H1 (cell line): ENCODE data around the gene ITGA11. TPM values are rescaled to one million over a fixed set of nuclear protein-coding genes. Genes with fewer than 3 reads are reported as not detected.

Source experiments
- CTCF ChIA-PET: fragments of 300-600 bp; sonication (Branson Sonifier 250); formaldehyde crosslinking; loops from one replicate; lab custom pipeline; 2021; ENCODE audit not compliant: partially characterized antibody; lab: Charles Lee
- POLR2A ChIA-PET: fragments of 300-600 bp; sonication (Branson Sonifier 250); formaldehyde crosslinking; loops from one replicate; lab custom pipeline; 2021; ENCODE audit warnings: inconsistent platforms; ENCODE audit not compliant: partially characterized antibody; lab: Charles Lee
- DNase-seq, 2 experiments: peaks; one replicate each; pipeline versions ENCODE4 v3.0.0 to v3.0.0-alpha.2; 2010 to 2022; ENCODE audit warnings: low spot score in 2 of 2, low read depth in 1 of 2, mixed read lengths in 1 of 2
- FAIRE-seq: peaks from 2 replicates; lab custom pipeline; 2011; peaks lifted over from hg19 to GRCh38; lab: Jason Lieb, UNC
- H2AFZ ChIP-seq: 2 replicates; pipeline ENCODE4 v1.8.1; 2012; ENCODE audit warnings: low read length, inconsistent platforms
- H2AK5ac ChIP-seq: 2 replicates; pipeline ENCODE4 v1.6.1; 2013; ENCODE audit warnings: low read depth, low read length
- H2BK120ac ChIP-seq: replicated peaks from 2 replicates; pipeline ENCODE3; 2013; ENCODE audit warnings: low read depth, low read length, inconsistent platforms
- H2BK12ac ChIP-seq: 2 replicates; pipeline ENCODE4 v1.6.1; 2013; ENCODE audit warnings: low read depth, low read length
- H2BK15ac ChIP-seq: 2 replicates; pipeline ENCODE4 v1.6.1; 2013; ENCODE audit warnings: low read length
- H2BK20ac ChIP-seq: 2 replicates; pipeline ENCODE4 v1.6.1; 2013; ENCODE audit warnings: low read length
- H2BK5ac ChIP-seq: 2 replicates; pipeline ENCODE4 v1.6.1; 2013; ENCODE audit warnings: low read depth, low read length
- H3K14ac ChIP-seq: 2 replicates; pipeline ENCODE4 v1.6.1; 2013; ENCODE audit warnings: inconsistent platforms; ENCODE audit not compliant: insufficient read length
- H3K18ac ChIP-seq: 2 replicates; pipeline ENCODE4 v1.6.1; 2013; ENCODE audit warnings: low read length; ENCODE audit errors: extremely low read depth
- H3K23ac ChIP-seq: 2 replicates; pipeline ENCODE4 v1.6.1; 2013; ENCODE audit warnings: inconsistent platforms; ENCODE audit not compliant: insufficient read length
- H3K23me2 ChIP-seq: 2 replicates; pipeline ENCODE4 v1.6.1; 2013; ENCODE audit warnings: low read depth, low read length
- H3K27ac ChIP-seq: 2 replicates; pipeline ENCODE4 v1.6.1; 2011; ENCODE audit warnings: low read depth, low read length, inconsistent platforms
- H3K27me3 ChIP-seq, 4 experiments: replicated peaks in 1 of 4; 1 replicate in 1 of 4; 2 replicates in 3 of 4; pipeline versions ENCODE4 v1.6.1 to v1.8.1; 2011 to 2013; ENCODE audit warnings: low read length in 3 of 4, mild to moderate bottlenecking in 3 of 4, inconsistent platforms in 2 of 4, mixed read lengths in 2 of 4, moderate library complexity in 1 of 4; ENCODE audit not compliant: control insufficient read depth in 3 of 4, insufficient read depth in 3 of 4; ENCODE audit errors: extremely low read depth in 1 of 4
- H3K36me3 ChIP-seq, 4 experiments: 2 replicates each; pipeline versions ENCODE4 v1.6.1 to v1.8.1; 2011 to 2013; ENCODE audit warnings: mild to moderate bottlenecking in 4 of 4, low read length in 3 of 4, moderate library complexity in 2 of 4, control low read depth in 1 of 4, inconsistent platforms in 1 of 4; ENCODE audit not compliant: insufficient read depth in 4 of 4, control insufficient read depth in 2 of 4
- H3K4ac ChIP-seq: replicated peaks from 2 replicates; pipeline ENCODE3; 2013; ENCODE audit warnings: low read length, low read depth, mixed read lengths, inconsistent platforms; ENCODE audit not compliant: insufficient read length
- H3K4me1 ChIP-seq, 4 experiments: replicated peaks in 1 of 4; 1 replicate in 1 of 4; 2 replicates in 3 of 4; pipeline versions ENCODE4 v1.6.1 to v1.8.1; 2011 to 2013; ENCODE audit warnings: low read length in 3 of 4, inconsistent platforms in 2 of 4, mixed read lengths in 1 of 4; ENCODE audit not compliant: insufficient read depth in 4 of 4, control insufficient read depth in 3 of 4
- H3K4me2 ChIP-seq, 2 experiments: 2 replicates each; pipeline versions ENCODE4 v1.6.1 to v1.8.1; 2011 to 2013; ENCODE audit warnings: low read depth in 2 of 2, low read length in 2 of 2, control low read depth in 1 of 2, inconsistent platforms in 1 of 2, mild to moderate bottlenecking in 1 of 2; ENCODE audit not compliant: insufficient read depth in 1 of 2
- H3K4me3 ChIP-seq, 4 experiments: fragments of 200-600, 300-600 bp in 1 of 4; sonication (generic), shearing (Covaris generic), sonication (Bioruptor Twin) in 1 of 4; 2 replicates each; pipeline versions ENCODE4 v1.5.1 to v1.8.1; 2011 to 2016; ENCODE audit warnings: low read length in 4 of 4, low read depth in 3 of 4, control low read depth in 2 of 4, inconsistent platforms in 2 of 4, mild to moderate bottlenecking in 2 of 4, mixed read lengths in 1 of 4, moderate library complexity in 1 of 4; ENCODE audit not compliant: insufficient read depth in 2 of 4; ENCODE audit errors: extremely low read depth in 1 of 4
- H3K56ac ChIP-seq: replicated peaks from 2 replicates; pipeline ENCODE3; 2013; ENCODE audit warnings: low read depth, mild to moderate bottlenecking, mixed read lengths, low read length, inconsistent platforms; ENCODE audit not compliant: insufficient read length
- H3K79me1 ChIP-seq: 2 replicates; pipeline ENCODE4 v1.6.1; 2013; ENCODE audit warnings: low read depth, low read length, control low read depth
- H3K79me2 ChIP-seq, 2 experiments: 2 replicates each; pipeline versions ENCODE4 v1.6.1 to v1.8.1; 2012 to 2013; ENCODE audit warnings: low read length in 2 of 2, mild to moderate bottlenecking in 2 of 2, inconsistent platforms in 1 of 2; ENCODE audit not compliant: insufficient read depth in 2 of 2, control insufficient read depth in 1 of 2
- H3K9ac ChIP-seq, 4 experiments: replicated peaks in 1 of 4; 1 replicate in 1 of 4; 2 replicates in 3 of 4; pipeline versions ENCODE4 v1.6.1 to v1.8.1; 2011 to 2013; ENCODE audit warnings: low read depth in 3 of 4, low read length in 3 of 4, control low read depth in 2 of 4, mild to moderate bottlenecking in 2 of 4, moderate library complexity in 2 of 4, inconsistent platforms in 1 of 4; ENCODE audit errors: extremely low read depth in 1 of 4
- H3K9me3 ChIP-seq, 2 experiments: 2 replicates each; pipeline versions ENCODE4 v1.6.1 to v1.8.1; 2012 to 2013; ENCODE audit warnings: mild to moderate bottlenecking in 2 of 2, moderate library complexity in 2 of 2, control low read depth in 1 of 2, inconsistent platforms in 1 of 2, low read depth in 1 of 2, low read length in 1 of 2, mixed read lengths in 1 of 2; ENCODE audit not compliant: insufficient read depth in 2 of 2
- H4K20me1 ChIP-seq, 2 experiments: replicated peaks in 1 of 2; 2 replicates each; pipeline versions ENCODE3 to v1.8.1; 2011 to 2013; ENCODE audit warnings: inconsistent platforms in 2 of 2, low read length in 2 of 2, mild to moderate bottlenecking in 1 of 2; ENCODE audit not compliant: insufficient read depth in 2 of 2, control insufficient read depth in 1 of 2
- H4K5ac ChIP-seq: 2 replicates; pipeline ENCODE4 v1.6.1; 2013; ENCODE audit warnings: low read length, low read depth, mixed read lengths, inconsistent platforms; ENCODE audit not compliant: insufficient read length
- H4K8ac ChIP-seq: 2 replicates; pipeline ENCODE4 v1.8.0; 2013; ENCODE audit warnings: mild to moderate bottlenecking, moderate library complexity, low read length, inconsistent platforms; ENCODE audit not compliant: insufficient read depth; ENCODE audit errors: extremely low read depth
- H4K91ac ChIP-seq: replicated peaks from 2 replicates; pipeline ENCODE3; 2013; ENCODE audit warnings: low read length, mixed read lengths, inconsistent platforms; ENCODE audit not compliant: insufficient read length
- BCL11A ChIP-seq, 2 experiments: IDR thresholded peaks; one replicate each; pipeline ENCODE4 v1.6.1; 2011; ENCODE audit warnings: low read depth in 2 of 2, low read length in 2 of 2, mild to moderate bottlenecking in 2 of 2
- CBX8 ChIP-seq: fragments of 300-800, 300-1000 bp; sonication (generic); IDR thresholded peaks from 2 replicates; pipeline ENCODE4 v1.7.1; 2016; ENCODE audit warnings: low read depth, low read length, borderline replicate concordance
- CHD1 ChIP-seq: IDR thresholded peaks from 2 replicates; pipeline ENCODE4 v1.6.1; 2012; ENCODE audit warnings: low read depth, low read length, improper control_type of control experiment
- CHD2 ChIP-seq: IDR thresholded peaks from 2 replicates; pipeline ENCODE4 v1.6.1; 2012; ENCODE audit warnings: low read length, improper control_type of control experiment
- EZH2 ChIP-seq: fragments of 200-600 bp; sonication (generic); IDR thresholded peaks from 2 replicates; pipeline ENCODE4 v1.7.1; 2012; ENCODE audit warnings: low read depth, mild to moderate bottlenecking, moderate library complexity, low read length, inconsistent platforms; ENCODE audit not compliant: severe bottlenecking
- JUND ChIP-seq: IDR thresholded peaks from 2 replicates; pipeline ENCODE4 v1.6.1; 2011; ENCODE audit warnings: mild to moderate bottlenecking, improper control_type of control experiment, low read length
- NRF1 ChIP-seq: IDR thresholded peaks from 2 replicates; pipeline ENCODE4 v1.6.1; 2011; ENCODE audit warnings: mild to moderate bottlenecking, low read depth, low read length, improper control_type of control experiment
- RFX5 ChIP-seq: IDR thresholded peaks from 2 replicates; pipeline ENCODE4 v1.6.1; 2011; ENCODE audit warnings: low read depth, low read length, improper control_type of control experiment, borderline replicate concordance
- SIRT6 ChIP-seq: IDR thresholded peaks from one replicate; pipeline ENCODE4 v1.7.1; 2012; ENCODE audit warnings: low read length, inconsistent platforms
- SIX5 ChIP-seq: IDR thresholded peaks from 2 replicates; pipeline ENCODE4 v1.6.1; 2011; ENCODE audit warnings: mild to moderate bottlenecking, low read depth, low read length
- TBP ChIP-seq: IDR thresholded peaks from 2 replicates; pipeline ENCODE4 v1.6.1; 2011; ENCODE audit warnings: low read depth, low read length, improper control_type of control experiment
- TEAD4 ChIP-seq: IDR thresholded peaks from 2 replicates; pipeline ENCODE4 v1.6.1; 2012; ENCODE audit warnings: low read depth, low read length, inconsistent platforms, mixed read lengths
- YY1 ChIP-seq: IDR thresholded peaks from 2 replicates; pipeline ENCODE4 v1.6.1; 2011; ENCODE audit warnings: low read depth, mild to moderate bottlenecking, low read length
- WGBS, 2 experiments: shearing (Covaris generic) in 1 of 2; methylation state at CpG; one replicate each; pipeline versions ENCODE4 v1.1.6 to v1.1.7; 2013 to 2015; ENCODE audit warnings: low lambda C conversion rate in 2 of 2, mixed read lengths in 2 of 2, inconsistent platforms in 1 of 2, low coverage in 1 of 2, missing lambda C conversion rate in 1 of 2; ENCODE audit not compliant: insufficient replicate concordance in 2 of 2, insufficient coverage in 1 of 2, insufficient read length in 1 of 2; ENCODE audit errors: extremely low coverage in 1 of 2, missing lambda C conversion rate in 1 of 2; 5-methylcytosine and 5-hydroxymethylcytosine counted together
- polyA plus RNA-seq, 7 experiments: library from polyadenylated mRNA; depleted of rRNA in 3 of 7; stranded (reverse) in 5 of 7; unstranded in 2 of 7; fragments of >200 nt in 5 of 7; fragments of 200-250 nt in 2 of 7; gene quantifications; 1 replicate in 5 of 7; 2 replicates in 1 of 7; 4 replicates in 1 of 7; pipeline versions ENCODE4 v1.2.1 to v1.2.3, GENCODE V29; 2011 to 2013; ENCODE audit warnings: missing spikeins in 2 of 7, mixed read lengths in 2 of 7
- total RNA-seq: library from RNA; stranded (reverse); fragmentation: NEBNext Ultra II Directional; extraction: Animal tissue kit (Norgen Biotek cat#: 25700); gene quantifications from 2 replicates; pipeline ENCODE4 v1.2.1, GENCODE V29; 2021

The ITGA11 gene
- total and polyA plus RNA-seq, 2 of the 8 experiments (the other 6 are each of a cell fraction or from before 2014, with no cell fraction given), result 0.05 to 0.06 TPM

DNA sequence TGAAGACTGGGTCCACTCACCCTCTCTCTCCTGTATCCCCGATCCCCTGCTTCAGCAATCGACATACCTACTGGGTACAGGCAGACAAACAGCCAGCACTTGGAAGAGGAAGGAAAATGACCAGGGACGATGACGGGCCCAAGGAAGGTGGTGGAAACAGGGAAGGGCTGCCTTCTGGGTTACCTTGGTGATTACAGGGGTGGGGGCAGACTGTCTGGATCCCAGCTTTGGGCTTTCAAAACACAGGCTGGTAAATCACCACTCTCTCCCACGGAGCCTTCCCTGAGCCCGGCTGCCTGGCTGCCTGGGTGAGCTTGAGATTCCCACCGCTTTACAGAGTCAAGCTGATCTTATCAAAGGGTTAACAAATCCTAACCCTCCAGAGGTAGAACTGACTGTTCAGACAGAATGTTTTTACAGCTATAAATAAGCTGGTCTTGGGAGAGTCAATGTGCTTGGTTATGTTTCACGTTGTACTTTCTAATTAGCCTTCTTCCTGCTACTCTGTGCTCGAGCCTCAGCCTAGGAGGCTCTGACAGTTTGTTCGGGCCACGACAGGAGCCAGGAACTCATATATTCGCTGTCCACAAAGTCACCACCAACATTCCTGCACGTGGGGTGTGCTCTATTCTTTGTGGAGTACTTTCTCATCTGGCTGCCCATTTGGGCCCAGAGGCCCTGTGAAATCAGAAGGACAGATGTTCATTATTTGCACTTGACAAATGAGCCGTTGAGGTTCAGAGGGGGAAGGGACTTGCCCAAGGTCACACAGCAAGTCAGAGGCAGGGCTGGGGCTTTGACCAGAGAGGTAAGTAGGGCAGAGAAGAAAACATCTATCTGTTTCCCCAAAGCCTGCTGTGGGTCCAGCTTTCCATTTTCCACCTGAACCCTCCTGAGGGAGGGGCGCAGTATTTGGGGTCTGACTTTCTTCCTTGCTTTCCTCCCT, 91.0 kb downstream of the ITGA11 start:
- no peak overlapping the region for H3K14ac ChIP-seq
- H2AFZ ChIP-seq, result no peak overlapping the region
- WGBS, 2 experiments, result 79% methylated on average over 15 of the region's 15 CpGs; no CpG with 5 or more reads in 1 of the 2 experiments
- H3K9me3 ChIP-seq, result no peaks in the 10 kb centered on the region
- no peak overlapping the region for H3K4me2 ChIP-seq
- H3K18ac ChIP-seq, result no peak overlapping the region
- no peaks in the 10 kb centered on the region for H4K20me1 ChIP-seq
- H2AK5ac ChIP-seq, result no peak overlapping the region
- no peaks in the 10 kb centered on the region for H3K79me2 ChIP-seq
- H2BK120ac ChIP-seq, result no peak overlapping the region
- no peak overlapping the region for H4K91ac ChIP-seq
- no peaks in the 10 kb centered on the region for H3K23me2 ChIP-seq
- H3K36me3 ChIP-seq, result no peaks in the 10 kb centered on the region
- no peak overlapping the region for H4K5ac ChIP-seq
- no peak overlapping the region for H3K23ac ChIP-seq
- H3K27ac ChIP-seq, result no peak overlapping the region
- H2BK20ac ChIP-seq, result 0 out of 2 replicates have a peak overlapping the region, but pooled peaks have one; percentile 11
- no peak for FAIRE-seq
- no peak overlapping the region for H2BK5ac ChIP-seq
- H2BK15ac ChIP-seq, result no peak overlapping the region
- ChIA-PET CTCF (interaction anchor here (0.6 to 1.5 kb wide), 5 partner anchors 15 to 44 kb away, joined by 3 to 4 read pairs (median 4); no protein-coding TSS in a partner anchor), POLR2A (interaction anchor here (1.1 kb wide), 1 partner anchor 117 kb away, joined by 3 read pairs; no protein-coding TSS in a partner anchor)
- H3K4me3 ChIP-seq, result no peak overlapping the region
- no peak overlapping the region for H3K4ac ChIP-seq
- H2BK12ac ChIP-seq, result no peak overlapping the region
- H3K4me1 ChIP-seq, result no peaks in the 10 kb centered on the region; a peak in 1 of 7 replicates
- DNase-seq, result no peak
- H3K9ac ChIP-seq, result no peak overlapping the region; a peak in 1 of 7 replicates
- H3K79me1 ChIP-seq, result no peaks in the 10 kb centered on the region
- no peaks in the 10 kb centered on the region for H3K27me3 ChIP-seq
- H3K56ac ChIP-seq, result no peak overlapping the region
- H4K8ac ChIP-seq, result no peak overlapping the region
- TF ChIP-seq YY1, result no peak
- no peak for TF ChIP-seq JUND
- no peak for TF ChIP-seq NRF1
- TF ChIP-seq CHD1, result no peak
- TF ChIP-seq CHD2, result no peak
- TF ChIP-seq EZH2, result no peak
- TF ChIP-seq SIX5, result no peak
- no peak for TF ChIP-seq BCL11A (IDR thresholded peaks at IDR 0.05; ENCODE audit: low read depth in 2 of 2, low read length in 2 of 2)
- TF ChIP-seq SIRT6, result no peak
- TF ChIP-seq TBP, result no peak
- TF ChIP-seq RFX5, result no peak
- TF ChIP-seq TEAD4, result no peak
- no peak for TF ChIP-seq CBX8
